Osteocyte (in vitro differentiated cells): ENCODE data around the gene ZNF22. TPM values are rescaled to one million over a fixed set of nuclear protein-coding genes. Genes with fewer than 3 reads are reported as not detected.
"Not testable (repeated sequence)": the region's sequence is repeated elsewhere in the genome, so short reads cannot be mapped to it uniquely, and the experiment has no call there.

ENCODE experiments used
- DNase-seq: peaks from one replicate; pipeline ENCODE4 v3.0.0; 2021; ENCODE audit warnings: mixed read lengths; ENCODE audit not compliant: unreplicated experiment; ENCODE audit errors: extremely low spot score
- H3K27ac Mint-ChIP-seq: one replicate; pipeline ENCODE4 v1.8.0; 2021; ENCODE audit warnings: mild to moderate bottlenecking, mixed read lengths; ENCODE audit not compliant: unreplicated experiment
- H3K27me3 Mint-ChIP-seq: one replicate; pipeline ENCODE4 v1.8.0; 2021; ENCODE audit warnings: mixed read lengths; ENCODE audit not compliant: unreplicated experiment
- H3K36me3 Mint-ChIP-seq: one replicate; pipeline ENCODE4 v1.8.0; 2021; ENCODE audit warnings: mixed read lengths; ENCODE audit not compliant: unreplicated experiment
- H3K4me1 Mint-ChIP-seq: one replicate; pipeline ENCODE4 v1.8.0; 2021; ENCODE audit warnings: mixed read lengths; ENCODE audit not compliant: unreplicated experiment
- H3K4me3 Mint-ChIP-seq: one replicate; pipeline ENCODE4 v1.8.0; 2021; ENCODE audit warnings: mild to moderate bottlenecking, moderate library complexity, mixed read lengths; ENCODE audit not compliant: unreplicated experiment
- H3K9me3 Mint-ChIP-seq: one replicate; pipeline ENCODE4 v1.8.0; 2021; ENCODE audit warnings: mixed read lengths; ENCODE audit not compliant: unreplicated experiment
- total RNA-seq: library from RNA; stranded (reverse); gene quantifications from 2 replicates; pipeline ENCODE4 v1.2.1, GENCODE V29; 2021
- TF ChIP-seq, protein P1 (sequence below): fragments of 200-600 bp; sonication (generic); IDR thresholded peaks from 2 replicates; pipeline ENCODE4 v1.5.0; 2021; ENCODE audit warnings: antibody characterized with exemption, mild to moderate bottlenecking, moderate library complexity

Gene ZNF22
- total RNA-seq, 1 donor from 2014 or later, result 23.4 TPM

DNA sequence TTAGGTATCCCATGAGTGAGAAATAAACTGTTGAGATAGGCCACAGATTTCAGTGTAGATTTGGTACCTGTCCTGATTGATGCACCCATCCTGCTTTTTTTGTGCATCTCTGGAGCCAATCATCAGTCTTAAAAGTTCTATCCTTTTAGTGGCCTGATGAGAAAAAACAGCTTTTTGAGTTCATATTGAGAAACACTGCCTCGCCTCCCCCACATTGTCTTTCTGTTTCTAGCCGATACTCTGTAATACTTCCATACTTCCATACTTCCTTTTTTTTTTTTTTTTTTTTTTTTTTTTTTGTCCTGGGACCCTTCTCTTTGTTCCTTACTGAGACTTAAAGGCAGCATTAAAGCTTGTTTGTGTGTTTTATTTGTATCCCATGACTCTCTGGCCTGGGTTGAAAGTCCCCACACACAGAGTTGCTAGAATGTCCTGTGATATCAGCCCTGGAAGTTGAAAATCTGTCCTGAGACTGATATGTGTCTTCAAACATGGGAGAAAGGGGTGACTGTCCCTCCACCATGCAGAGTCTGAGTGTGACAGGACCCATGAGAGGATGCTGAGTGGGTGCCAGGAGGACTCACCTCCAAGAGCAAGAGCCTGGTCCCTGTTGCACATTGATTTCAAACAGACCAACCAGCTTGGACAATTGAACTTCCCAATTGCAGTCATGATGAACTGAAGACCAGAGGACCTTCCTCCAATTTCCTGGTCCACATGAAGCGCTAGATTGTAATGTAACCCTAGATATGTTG, 5.7 kb downstream of the ZNF22 start:
- peaks cover 13% of the 10 kb centered on the region for H3K9me3 Mint-ChIP-seq
- H3K4me1 Mint-ChIP-seq, result peaks cover 10% of the 10 kb centered on the region
- H3K27ac Mint-ChIP-seq, result no peak overlapping the region
- no peaks in the 10 kb centered on the region for H3K27me3 Mint-ChIP-seq
- peaks cover 33% of the 10 kb centered on the region for H3K36me3 Mint-ChIP-seq
- TF ChIP-seq, protein P1, sequence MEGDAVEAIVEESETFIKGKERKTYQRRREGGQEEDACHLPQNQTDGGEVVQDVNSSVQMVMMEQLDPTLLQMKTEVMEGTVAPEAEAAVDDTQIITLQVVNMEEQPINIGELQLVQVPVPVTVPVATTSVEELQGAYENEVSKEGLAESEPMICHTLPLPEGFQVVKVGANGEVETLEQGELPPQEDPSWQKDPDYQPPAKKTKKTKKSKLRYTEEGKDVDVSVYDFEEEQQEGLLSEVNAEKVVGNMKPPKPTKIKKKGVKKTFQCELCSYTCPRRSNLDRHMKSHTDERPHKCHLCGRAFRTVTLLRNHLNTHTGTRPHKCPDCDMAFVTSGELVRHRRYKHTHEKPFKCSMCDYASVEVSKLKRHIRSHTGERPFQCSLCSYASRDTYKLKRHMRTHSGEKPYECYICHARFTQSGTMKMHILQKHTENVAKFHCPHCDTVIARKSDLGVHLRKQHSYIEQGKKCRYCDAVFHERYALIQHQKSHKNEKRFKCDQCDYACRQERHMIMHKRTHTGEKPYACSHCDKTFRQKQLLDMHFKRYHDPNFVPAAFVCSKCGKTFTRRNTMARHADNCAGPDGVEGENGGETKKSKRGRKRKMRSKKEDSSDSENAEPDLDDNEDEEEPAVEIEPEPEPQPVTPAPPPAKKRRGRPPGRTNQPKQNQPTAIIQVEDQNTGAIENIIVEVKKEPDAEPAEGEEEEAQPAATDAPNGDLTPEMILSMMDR, result no peak
- H3K4me3 Mint-ChIP-seq, result no peak overlapping the region
- no peak for DNase-seq

- H3K27ac Mint-ChIP-seq, result no peak overlapping the region
- H3K4me3 Mint-ChIP-seq, result no peak overlapping the region
- no peaks in the 10 kb centered on the region for H3K27me3 Mint-ChIP-seq
- peaks cover 12% of the 10 kb centered on the region for H3K9me3 Mint-ChIP-seq
- peaks cover 20% of the 10 kb centered on the region for H3K36me3 Mint-ChIP-seq
- no peak for DNase-seq
- no peaks in the 10 kb centered on the region for H3K4me1 Mint-ChIP-seq
- TF ChIP-seq, protein P1, result peak; percentile 88
Measured at GRCh38 chr10:45008524-45009161, 7.9 kb downstream of the ZNF22 start.

GRCh38 chr10:45014557-45014956, 13.8 kb downstream of the ZNF22 start:
- H3K9me3 Mint-ChIP-seq, H3K4me3 Mint-ChIP-seq, H3K4me1 Mint-ChIP-seq, H3K27me3 Mint-ChIP-seq, DNase-seq, H3K36me3 Mint-ChIP-seq, H3K27ac Mint-ChIP-seq: not testable (repeated sequence)

GRCh38 chr10:45015590-45015989, 14.9 kb downstream of the ZNF22 start:
- TF ChIP-seq, protein P1, result no peak
- Mint-ChIP-seq H3K27ac (no peak overlapping the region), H3K27me3 (peaks cover 8% of the 10 kb centered on the region), H3K9me3 (peaks cover 7% of the 10 kb centered on the region), H3K4me3 (no peak overlapping the region), H3K4me1 (no peaks in the 10 kb centered on the region), H3K36me3 (no peaks in the 10 kb centered on the region)
- no peak for DNase-seq

DNA sequence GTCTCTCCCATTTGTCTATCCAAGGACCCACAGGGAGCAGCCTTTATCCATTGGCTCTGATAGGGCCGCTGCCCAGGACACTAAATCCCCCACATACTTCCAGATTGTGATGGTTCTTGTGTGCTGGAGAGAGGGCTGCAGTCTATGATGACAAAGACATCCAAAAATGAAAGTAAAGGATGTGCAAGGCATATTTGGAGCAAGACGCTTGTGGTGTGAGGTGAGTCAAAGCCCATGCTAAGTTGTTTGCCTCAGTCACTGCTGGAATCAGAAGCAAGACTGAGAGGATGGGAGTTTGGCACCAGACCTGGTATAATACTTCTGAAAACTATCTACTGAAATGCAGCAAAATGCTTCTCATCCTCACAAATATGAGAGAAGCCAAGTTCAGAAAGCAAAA, 22.7 kb downstream of the ZNF22 start:
- Mint-ChIP-seq H3K9me3 (peaks cover under 1% of the 10 kb centered on the region), H3K36me3 (no peaks in the 10 kb centered on the region), H3K27ac (no peak overlapping the region), H3K4me3 (no peak overlapping the region), H3K27me3 (no peaks in the 10 kb centered on the region), H3K4me1 (no peaks in the 10 kb centered on the region)
- DNase-seq, result no peak
- TF ChIP-seq, protein P1, result no peak
